PC-3 (cell line): ENCODE data around the gene ZNFX1. TPM values are rescaled to one million over a fixed set of nuclear protein-coding genes. Genes with fewer than 3 reads are reported as not detected.
A peak's percentile ranks its signal among the peaks of the same experiment; 100 is the strongest.

Source experiments
- ATAC-seq: fragments of 200-7000 bp; cut with Tn5 transposase; 2 replicates; pipeline ENCODE4 v1.9.1; 2020; ENCODE audit warnings: mild to moderate bottlenecking, moderate library complexity
- BruUV-seq: library from RNA; stranded (reverse); fragments of 400-500 nt; replicated peaks from 2 replicates; lab custom pipeline; 2021; lab: Mats Ljungman, UMichigan
- CTCF ChIA-PET: fragments of 300-600 bp; sonication (Branson Sonifier 250); formaldehyde crosslinking; loops from one replicate; lab custom pipeline; 2022; ENCODE audit warnings: antibody characterized with exemption; lab: Charles Lee
- POLR2A ChIA-PET: fragments of 300-600 bp; sonication (Branson Sonifier 250); formaldehyde crosslinking; loops from one replicate; lab custom pipeline; 2022; ENCODE audit warnings: antibody characterized with exemption; ENCODE audit not compliant: unreplicated experiment; lab: Charles Lee
- DNase-seq: peaks from one replicate; pipeline ENCODE4 v3.0.0-alpha.2; 2015
- H2AFZ ChIP-seq: fragments of 300-600 bp; sonication (generic); 2 replicates; pipeline ENCODE4 v1.6.0; 2016; ENCODE audit warnings: antibody characterized with exemption, low read length
- H3F3A ChIP-seq: fragments of 300-600 bp; sonication (generic); one replicate; pipeline ENCODE4 v1.6.0; 2017; ENCODE audit warnings: antibody characterized with exemption, low read length, control low read depth, mild to moderate bottlenecking; ENCODE audit not compliant: unreplicated experiment
- H3K27ac ChIP-seq: fragments of 300-600 bp; sonication (generic); 2 replicates; pipeline ENCODE4 v1.5.1; 2016; ENCODE audit warnings: mild to moderate bottlenecking, low read length
- H3K27me3 ChIP-seq: fragments of 300-600 bp; sonication (generic); 2 replicates; pipeline ENCODE4 v1.6.1; 2016; ENCODE audit warnings: low read length, mixed read lengths
- H3K36me3 ChIP-seq: fragments of 300-600 bp; sonication (generic); 2 replicates; pipeline ENCODE4 v1.6.1; 2016; ENCODE audit warnings: low read depth, mixed run types, low read length, mixed read lengths
- H3K4me1 ChIP-seq: fragments of 300-600 bp; sonication (generic); 2 replicates; pipeline ENCODE4 v1.5.1; 2016; ENCODE audit warnings: low read length; ENCODE audit not compliant: insufficient read depth
- H3K4me2 ChIP-seq: fragments of 300-600 bp; sonication (generic); 2 replicates; pipeline ENCODE4 v1.6.0; 2016; ENCODE audit warnings: low read length
- H3K4me3 ChIP-seq: fragments of 300-600 bp; sonication (generic); 2 replicates; pipeline ENCODE4 v1.5.1; 2016; ENCODE audit warnings: mild to moderate bottlenecking, low read length, mixed read lengths
- H3K79me2 ChIP-seq: fragments of 300-600 bp; sonication (generic); 2 replicates; pipeline ENCODE4 v1.6.1; 2017; ENCODE audit warnings: low read length, mixed read lengths
- H3K9ac ChIP-seq: fragments of 300-600 bp; sonication (generic); 2 replicates; pipeline ENCODE4 v1.6.0; 2016; ENCODE audit warnings: mild to moderate bottlenecking, low read length
- H3K9me2 ChIP-seq: fragments of 300-600 bp; sonication (generic); replicated peaks from 2 replicates; pipeline ENCODE4 v1.6.1; 2016; ENCODE audit warnings: mixed run types, low read length, mixed read lengths
- H3K9me3 ChIP-seq: fragments of 300-600 bp; sonication (generic); 2 replicates; pipeline ENCODE4 v1.6.1; 2016; ENCODE audit warnings: low read length, mixed read lengths
- H4K20me1 ChIP-seq: fragments of 300-600 bp; sonication (generic); 2 replicates; pipeline ENCODE4 v1.6.1; 2016; ENCODE audit warnings: low read length, mixed read lengths
- EZH2 ChIP-seq: fragments of 300-600 bp; sonication (generic); IDR thresholded peaks from one replicate; pipeline ENCODE4 v1.6.1; 2017; ENCODE audit warnings: antibody characterized with exemption, mild to moderate bottlenecking, low read length; ENCODE audit not compliant: unreplicated experiment
- EZH2phosphoT487 ChIP-seq: fragments of 300-600 bp; sonication (generic); IDR thresholded peaks from 2 replicates; pipeline ENCODE4 v1.6.1; 2018; ENCODE audit warnings: mild to moderate bottlenecking, antibody characterized with exemption, low read length, borderline replicate concordance
- intact Hi-C: fragments of 100-400 bp; cut with micrococcal nuclease; formaldehyde crosslinking; loops from 2 replicates; pipeline ENCODE4 v1.9.0; 2023
- total RNA-seq: library from RNA; depleted of rRNA; stranded (reverse); fragments of >200 nt; gene quantifications from 2 replicates; pipeline ENCODE4 v1.2.3, GENCODE V29; 2014
- TF ChIP-seq, protein P1 (sequence below): fragments of 300-600 bp; sonication (generic); conservative IDR thresholded peaks from 2 replicates; pipeline ENCODE4 v1.5.1; 2017; ENCODE audit warnings: antibody characterized with exemption, low read depth, mild to moderate bottlenecking, low read length

ZNFX1 gene
- total RNA-seq, 1 experiment from 2014 or later, result 18.8 TPM

DNA sequence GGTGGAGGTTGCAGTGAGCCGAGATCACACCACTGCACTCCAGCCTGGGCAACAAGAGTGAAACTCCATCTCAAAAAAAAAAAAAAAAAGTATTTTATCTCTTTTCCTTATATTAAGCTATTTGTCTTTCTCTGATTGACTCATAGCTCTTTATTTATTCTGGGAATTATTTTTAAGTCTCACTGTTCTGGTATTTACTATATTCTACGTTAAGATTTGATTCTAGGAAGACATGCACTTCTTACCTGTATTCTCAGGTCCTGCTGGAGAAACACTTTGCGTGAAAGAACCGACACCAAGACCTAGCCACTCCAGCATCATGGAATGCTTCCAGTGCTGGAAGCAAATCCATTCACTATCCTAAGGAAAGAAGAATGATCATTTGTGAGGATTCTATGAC is 17.6 kb downstream of the ZNFX1 start:
- Histone ChIP-seq H3K27me3 (no peaks in the 10 kb centered on the region), H3K36me3 (peaks cover 61% of the 10 kb centered on the region), H4K20me1 (no peaks in the 10 kb centered on the region), H3K9me2 (no peaks in the 10 kb centered on the region), H3K4me3 (peak overlapping the region; percentile 23; the same call in 1 of the 2 replicates), H3K9ac (no peak overlapping the region), H3K4me2 (peak overlapping the region; percentile 66), H3K79me2 (peaks cover 8% of the 10 kb centered on the region; the same call in 1 of the 2 replicates), H3K9me3 (no peaks in the 10 kb centered on the region), H2AFZ (no peak overlapping the region), H3K27ac (peak overlapping the region; percentile 62), H3K4me1 (peaks cover 19% of the 10 kb centered on the region), H3F3A (no peaks in the 10 kb centered on the region)
- TF ChIP-seq, protein P1, sequence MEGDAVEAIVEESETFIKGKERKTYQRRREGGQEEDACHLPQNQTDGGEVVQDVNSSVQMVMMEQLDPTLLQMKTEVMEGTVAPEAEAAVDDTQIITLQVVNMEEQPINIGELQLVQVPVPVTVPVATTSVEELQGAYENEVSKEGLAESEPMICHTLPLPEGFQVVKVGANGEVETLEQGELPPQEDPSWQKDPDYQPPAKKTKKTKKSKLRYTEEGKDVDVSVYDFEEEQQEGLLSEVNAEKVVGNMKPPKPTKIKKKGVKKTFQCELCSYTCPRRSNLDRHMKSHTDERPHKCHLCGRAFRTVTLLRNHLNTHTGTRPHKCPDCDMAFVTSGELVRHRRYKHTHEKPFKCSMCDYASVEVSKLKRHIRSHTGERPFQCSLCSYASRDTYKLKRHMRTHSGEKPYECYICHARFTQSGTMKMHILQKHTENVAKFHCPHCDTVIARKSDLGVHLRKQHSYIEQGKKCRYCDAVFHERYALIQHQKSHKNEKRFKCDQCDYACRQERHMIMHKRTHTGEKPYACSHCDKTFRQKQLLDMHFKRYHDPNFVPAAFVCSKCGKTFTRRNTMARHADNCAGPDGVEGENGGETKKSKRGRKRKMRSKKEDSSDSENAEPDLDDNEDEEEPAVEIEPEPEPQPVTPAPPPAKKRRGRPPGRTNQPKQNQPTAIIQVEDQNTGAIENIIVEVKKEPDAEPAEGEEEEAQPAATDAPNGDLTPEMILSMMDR, result no peak
- TF ChIP-seq EZH2 (no peak), EZH2phosphoT487 (no peak)
- ChIA-PET CTCF (interaction anchor here (0.6 to 1.4 kb wide), 5 partner anchors 14 to 75 kb away, joined by 3 to 17 read pairs (median 6); no protein-coding TSS in a partner anchor), POLR2A (interaction anchor here (0.6 to 1.0 kb wide), 11 partner anchors 8 to 344 kb away, joined by 3 to 13 read pairs (median 5); no protein-coding TSS in a partner anchor)
- ATAC-seq, result peak; percentile 87
- BruUV-seq, result no TSS peak
- DNase-seq, result peak; percentile 62
- intact Hi-C loops, result loop anchor here (5.0 kb wide), 1 partner anchor 62 kb away; no protein-coding TSS in a partner anchor

DNA sequence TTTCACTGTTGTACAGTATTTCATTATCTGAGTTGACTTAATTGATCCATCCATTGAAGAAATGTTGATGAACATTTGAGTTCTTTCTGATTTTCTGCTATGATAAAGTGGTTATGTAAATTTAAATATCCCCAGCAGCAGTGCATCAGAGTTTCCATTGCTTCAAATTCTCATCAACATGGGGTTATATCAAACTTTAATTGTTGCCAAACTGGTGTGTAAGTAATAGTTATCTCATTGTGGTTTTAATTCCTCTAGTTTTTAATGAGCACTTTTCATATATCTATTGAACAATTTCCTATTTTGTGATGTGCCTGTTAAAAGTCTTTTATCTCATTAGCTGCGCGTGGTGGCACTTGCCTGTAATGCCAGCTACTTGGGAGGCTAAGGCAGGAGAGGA is 18.1 kb downstream of the ZNFX1 start:
- no peak overlapping the region for H3K4me3 ChIP-seq
- TF ChIP-seq EZH2 (no peak), EZH2phosphoT487 (no peak)
- TF ChIP-seq, protein P1, result no peak
- H2AFZ ChIP-seq, result no peak overlapping the region
- H4K20me1 ChIP-seq, result no peaks in the 10 kb centered on the region
- H3K27ac ChIP-seq, result peak overlapping the region; percentile 62
- H3K36me3 ChIP-seq, result peaks cover 58% of the 10 kb centered on the region
- intact Hi-C loops, result loop anchor here (5.0 kb wide), 1 partner anchor 63 kb away; no protein-coding TSS in a partner anchor
- H3K79me2 ChIP-seq, result peaks cover 3% of the 10 kb centered on the region; the same call in 1 of the 2 replicates
- ChIA-PET POLR2A (interaction anchor here (0.6 to 1.0 kb wide), 9 partner anchors 9 to 344 kb away, joined by 3 to 13 read pairs (median 5); no protein-coding TSS in a partner anchor), CTCF (interaction anchor here (0.6 to 1.4 kb wide), 6 partner anchors 14 to 79 kb away, joined by 3 to 17 read pairs (median 6); no protein-coding TSS in a partner anchor)
- H3K9me3 ChIP-seq, result no peaks in the 10 kb centered on the region
- ATAC-seq, result no peak
- no peaks in the 10 kb centered on the region for H3K27me3 ChIP-seq
- no peak overlapping the region for H3K9ac ChIP-seq
- peaks cover 19% of the 10 kb centered on the region for H3K4me1 ChIP-seq
- no peaks in the 10 kb centered on the region for H3K9me2 ChIP-seq
- no peaks in the 10 kb centered on the region for H3F3A ChIP-seq
- no TSS peak for BruUV-seq
- DNase-seq, result no peak
- H3K4me2 ChIP-seq, result peak overlapping the region; percentile 23; the same call in 1 of the 2 replicates

DNA sequence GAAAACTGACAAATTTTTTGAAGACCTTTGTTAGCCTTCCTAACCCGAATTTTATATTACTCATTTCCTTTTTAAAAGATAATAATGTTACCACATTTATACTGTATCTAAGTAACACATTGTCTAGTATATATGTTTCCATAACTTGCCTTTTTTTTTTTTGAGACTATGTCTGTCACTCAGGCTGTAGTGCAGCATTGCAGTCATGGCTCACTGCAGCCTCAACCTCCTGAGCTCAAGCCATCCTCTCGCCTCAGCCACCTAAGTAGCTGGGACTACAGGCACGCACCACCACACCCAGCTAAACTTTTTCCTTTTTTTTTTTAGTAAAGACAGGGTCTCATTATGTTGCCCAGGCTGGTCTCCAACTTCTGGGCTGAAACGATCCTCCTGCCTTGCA is 18.6 kb downstream of the ZNFX1 start:
- Histone ChIP-seq H3K4me1 (peaks cover 19% of the 10 kb centered on the region), H2AFZ (no peak overlapping the region), H3K4me3 (no peak overlapping the region), H3K27ac (peak overlapping the region; percentile 62), H3K9ac (no peak overlapping the region), H3K27me3 (no peaks in the 10 kb centered on the region), H3K9me3 (no peaks in the 10 kb centered on the region), H3F3A (no peaks in the 10 kb centered on the region), H4K20me1 (no peaks in the 10 kb centered on the region), H3K36me3 (peaks cover 58% of the 10 kb centered on the region), H3K4me2 (0 out of 2 replicates have a peak overlapping the region, but pooled peaks have one; percentile 23), H3K79me2 (no peaks in the 10 kb centered on the region), H3K9me2 (no peaks in the 10 kb centered on the region)
- BruUV-seq, result no TSS peak
- ChIA-PET POLR2A (no interaction called here), CTCF (interaction anchor here (0.6 to 1.4 kb wide), 5 partner anchors 13 to 79 kb away, joined by 3 to 17 read pairs (median 6); no protein-coding TSS in a partner anchor)
- TF ChIP-seq, protein P1, result no peak
- TF ChIP-seq EZH2phosphoT487 (no peak), EZH2 (no peak)
- ATAC-seq (peak; percentile 38), DNase-seq (no peak)
- intact Hi-C loops, result no loop called here
